VCaP (cell line): Measurements from ENCODE around the gene PRR29.
"Not testable (repeated sequence)": the region's sequence is repeated elsewhere in the genome, so short reads cannot be mapped to it uniquely, and the experiment has no call there.

ENCODE experiments used
- H3K27ac ChIP-seq: fragments of 450-650 bp; 2 replicates; pipeline ENCODE4 v1.5.1; 2017
- CTCF ChIP-seq: fragments of 450-650 bp; conservative IDR thresholded peaks from 2 replicates; pipeline ENCODE4 v1.5.1; 2017; ENCODE audit warnings: mild to moderate bottlenecking, moderate library complexity

The PRR29 gene

DNA sequence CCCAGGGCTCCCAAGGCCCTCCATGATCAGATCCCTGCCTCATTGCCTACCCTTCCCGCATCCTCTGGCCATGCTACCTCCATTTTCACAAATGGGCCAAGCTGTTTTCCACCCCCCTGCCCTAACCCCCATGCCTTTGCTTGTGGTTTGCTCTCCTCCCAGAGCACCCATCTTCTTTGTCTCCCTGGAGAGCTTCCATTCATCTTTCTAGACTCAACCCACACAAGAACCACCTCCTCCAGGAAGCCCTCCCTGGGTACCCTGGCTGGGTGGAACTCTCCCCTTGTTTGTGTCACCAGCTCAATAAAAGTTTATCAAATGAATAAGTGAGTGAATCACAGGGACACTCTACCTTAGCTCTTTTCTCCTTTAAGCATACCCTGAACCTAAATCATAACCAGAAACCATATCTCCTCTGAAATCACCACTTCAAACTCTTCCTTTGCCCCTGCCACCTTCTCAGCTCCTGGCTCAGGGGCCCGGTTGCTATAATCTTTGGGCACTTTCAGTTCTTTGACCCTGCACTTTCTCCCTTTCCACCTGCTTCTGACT lies 22.5 kb upstream of the PRR29 start:
- no peak for TF ChIP-seq CTCF
- H3K27ac ChIP-seq: no peak overlapping the region

DNA sequence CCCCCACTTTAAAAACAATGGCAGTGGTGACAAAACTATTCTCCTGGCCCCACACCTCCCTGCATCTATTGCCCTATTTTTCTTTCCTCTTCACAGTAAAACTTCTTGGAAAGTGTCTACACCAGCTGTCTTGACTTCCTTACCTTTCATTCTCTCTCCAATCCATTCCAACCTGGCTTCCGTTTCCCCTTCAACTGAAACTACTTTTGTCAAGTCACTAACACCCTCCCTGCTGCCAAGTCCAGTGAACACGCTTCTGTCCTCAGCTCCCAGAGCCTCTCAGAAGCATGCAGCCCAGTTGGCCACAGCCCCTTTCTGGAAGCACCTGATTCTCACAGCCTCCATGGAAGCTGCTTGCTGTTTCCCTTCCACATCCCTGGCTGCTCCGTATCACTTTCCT lies 21.4 kb upstream of the PRR29 start:
- no peak for TF ChIP-seq CTCF
- no peak overlapping the region for H3K27ac ChIP-seq

GRCh38 chr17:63978272-63979200 lies 19.6 kb upstream of the PRR29 start:
- TF ChIP-seq CTCF: no peak
- H3K27ac ChIP-seq: no peak overlapping the region

DNA sequence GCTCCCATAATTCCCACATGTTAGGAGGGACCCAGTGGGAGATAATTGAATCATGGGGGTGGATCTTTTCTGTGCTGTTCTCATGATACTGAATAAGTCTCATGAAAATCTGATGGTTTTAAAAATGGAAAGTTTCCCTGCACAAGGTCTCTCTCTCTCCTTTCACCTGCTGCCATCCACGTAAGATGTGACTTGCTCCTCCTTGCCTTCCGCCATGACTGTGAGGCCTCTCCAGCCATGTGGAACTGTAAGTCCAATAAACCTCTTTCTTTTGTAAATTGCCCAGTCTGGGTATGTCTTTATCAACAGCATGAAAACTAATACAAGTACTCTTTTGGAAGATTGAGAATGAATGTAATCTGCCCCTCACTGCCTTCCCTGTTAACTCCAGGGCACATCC lies 15.5 kb upstream of the PRR29 start:
- not testable (repeated sequence) for H3K27ac ChIP-seq

DNA sequence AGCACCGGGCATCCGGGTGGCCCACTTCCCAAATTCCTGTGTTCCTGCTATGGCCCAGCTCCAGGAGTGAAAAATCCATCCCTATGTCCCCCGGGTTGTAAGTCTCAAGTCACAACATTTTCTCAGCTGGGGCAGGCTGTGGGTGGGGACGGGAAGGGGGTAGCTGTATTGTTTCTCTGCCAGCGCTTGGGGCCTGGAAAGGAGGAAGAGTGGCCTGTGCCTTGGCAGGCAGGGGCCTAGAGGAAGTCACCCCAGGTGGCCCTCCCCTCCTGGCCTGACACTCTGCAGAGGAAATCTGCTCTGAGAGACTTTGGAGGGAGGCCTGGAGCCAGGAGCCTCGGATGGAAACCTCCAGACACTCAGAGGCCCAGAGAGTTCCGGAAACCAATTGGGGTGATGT lies 14.8 kb upstream of the PRR29 start:
- no peak for TF ChIP-seq CTCF
- H3K27ac ChIP-seq: no peak overlapping the region

- no peak overlapping the region for H3K27ac ChIP-seq
- no peak for TF ChIP-seq CTCF
Measured at GRCh38 chr17:63984236-63984635, 13.9 kb upstream of the PRR29 start.

GRCh38 chr17:63984651-63985386 lies 13.3 kb upstream of the PRR29 start:
- H3K27ac ChIP-seq: no peak overlapping the region
- TF ChIP-seq CTCF: no peak
